ENCODE results near the gene HOXA6. TPM values are rescaled to one million over a fixed set of nuclear protein-coding genes. Genes with fewer than 3 reads are reported as not detected.
A peak's percentile ranks its signal among the peaks of the same experiment; 100 is the strongest.

HOXA6 gene
- polyA plus RNA-seq, 2 donors: 0.19 to 0.69 TPM

GRCh38 chr7:27103489-27104226, 43.9 kb downstream of the HOXA6 start:
- Histone ChIP-seq H3K36me3 (ENCODE audit: control insufficient read depth in 2 of 2, insufficient read depth in 2 of 2, low read length in 1 of 2) (no peaks in the 10 kb centered on the region), H3K27me3 (ENCODE audit: control insufficient read depth in 1 of 2, insufficient read depth in 2 of 2, low read length in 2 of 2) (no peaks in the 10 kb centered on the region), H3K9me3 (ENCODE audit: control insufficient read depth in 2 of 2, insufficient read depth in 1 of 2, low read depth in 1 of 2, low read length in 1 of 2) (no peaks in the 10 kb centered on the region), H3K4me3 (ENCODE audit: low read depth in 1 of 2, low read length in 2 of 2) (peak overlapping the region; percentile 34 to 75), H3K27ac (ENCODE audit: low read depth in 2 of 2, low read length in 1 of 2) (peak overlapping the region; percentile 92 to 93), H3K4me1 (ENCODE audit: control insufficient read depth in 2 of 2, insufficient read depth in 2 of 2, low read length in 1 of 2) (peaks cover 0 to 2% of the 10 kb centered on the region in 2 donors)
- WGBS, 2 donors: 14 to 19% methylated on average over 35 of the region's 35 CpGs

GRCh38 chr7:27102581-27103442, 44.8 kb downstream of the HOXA6 start, which contains the start of gene HOXA2:
HOXA2 (minus strand) TSS chr7:27102683; CDS start chr7:27102500, 183 bp downstream.
- peak within 1 kb of the TSS; percentile 93 for H3K27ac ChIP-seq (ENCODE audit: low read depth in 2 of 2, low read length in 1 of 2)
- no peaks in the 10 kb centered on the region for H3K27me3 ChIP-seq (ENCODE audit: control insufficient read depth in 1 of 2, insufficient read depth in 2 of 2, low read length in 2 of 2)
- H3K9me3 ChIP-seq (ENCODE audit: control insufficient read depth in 2 of 2, insufficient read depth in 1 of 2, low read depth in 1 of 2, low read length in 1 of 2): no peaks in the 10 kb centered on the region
- H3K4me3 ChIP-seq (ENCODE audit: low read depth in 1 of 2, low read length in 2 of 2): peak within 1 kb of the TSS; percentile 65 to 75
- H3K4me1 ChIP-seq (ENCODE audit: control insufficient read depth in 2 of 2, insufficient read depth in 2 of 2, low read length in 1 of 2): peaks cover 0 to 2% of the 10 kb centered on the region in 2 donors
- H3K36me3 ChIP-seq (ENCODE audit: control insufficient read depth in 2 of 2, insufficient read depth in 2 of 2, low read length in 1 of 2): no peaks in the 10 kb centered on the region
- WGBS, 2 donors: 4 to 6% methylated on average over 29 of the region's 29 CpGs

- H3K27me3 ChIP-seq (ENCODE audit: control insufficient read depth in 1 of 2, insufficient read depth in 2 of 2, low read length in 2 of 2): no peaks in the 10 kb centered on the region
These were observed 45.5 kb downstream of the HOXA6 start for GRCh38 chr7:27101957-27102580.

GRCh38 chr7:27101171-27101956, 46.2 kb downstream of the HOXA6 start:
- Histone ChIP-seq H3K4me3 (ENCODE audit: low read depth in 1 of 2, low read length in 2 of 2) (peak overlapping the region; percentile 65 to 75), H3K4me1 (ENCODE audit: control insufficient read depth in 2 of 2, insufficient read depth in 2 of 2, low read length in 1 of 2) (peaks cover 0 to 2% of the 10 kb centered on the region in 2 donors), H3K36me3 (ENCODE audit: control insufficient read depth in 2 of 2, insufficient read depth in 2 of 2, low read length in 1 of 2) (no peaks in the 10 kb centered on the region), H3K27me3 (ENCODE audit: control insufficient read depth in 1 of 2, insufficient read depth in 2 of 2, low read length in 2 of 2) (no peaks in the 10 kb centered on the region), H3K27ac (ENCODE audit: low read depth in 2 of 2, low read length in 1 of 2) (peak overlapping the region; percentile 93), H3K9me3 (ENCODE audit: control insufficient read depth in 2 of 2, insufficient read depth in 1 of 2, low read depth in 1 of 2, low read length in 1 of 2) (no peaks in the 10 kb centered on the region)
- 19 to 23% methylated on average over 25 of the region's 25 CpGs for WGBS, 2 donors

More at GRCh38 chr7:27101957-27102580, 45.5 kb downstream of the HOXA6 start:
- Histone ChIP-seq H3K36me3 (ENCODE audit: control insufficient read depth in 2 of 2, insufficient read depth in 2 of 2, low read length in 1 of 2) (no peaks in the 10 kb centered on the region), H3K27ac (ENCODE audit: low read depth in 2 of 2, low read length in 1 of 2) (peak overlapping the region; percentile 93), H3K4me1 (ENCODE audit: control insufficient read depth in 2 of 2, insufficient read depth in 2 of 2, low read length in 1 of 2) (peaks cover 0 to 2% of the 10 kb centered on the region in 2 donors), H3K9me3 (ENCODE audit: control insufficient read depth in 2 of 2, insufficient read depth in 1 of 2, low read depth in 1 of 2, low read length in 1 of 2) (no peaks in the 10 kb centered on the region), H3K4me3 (ENCODE audit: low read depth in 1 of 2, low read length in 2 of 2) (peak overlapping the region; percentile 65 to 75)
- WGBS, 2 donors: 2 to 4% methylated on average over 34 to 39 of the region's 39 CpGs

GRCh38 chr7:27100694-27101170, 46.8 kb downstream of the HOXA6 start:
- WGBS, 2 donors: 25 to 27% methylated on average over 8 of the region's 8 CpGs
- Histone ChIP-seq H3K9me3 (ENCODE audit: control insufficient read depth in 2 of 2, insufficient read depth in 1 of 2, low read depth in 1 of 2, low read length in 1 of 2) (no peaks in the 10 kb centered on the region), H3K27me3 (ENCODE audit: control insufficient read depth in 1 of 2, insufficient read depth in 2 of 2, low read length in 2 of 2) (no peaks in the 10 kb centered on the region), H3K27ac (ENCODE audit: low read depth in 2 of 2, low read length in 1 of 2) (peak overlapping the region; percentile 93), H3K36me3 (ENCODE audit: control insufficient read depth in 2 of 2, insufficient read depth in 2 of 2, low read length in 1 of 2) (no peaks in the 10 kb centered on the region), H3K4me1 (ENCODE audit: control insufficient read depth in 2 of 2, insufficient read depth in 2 of 2, low read length in 1 of 2) (peaks cover 0 to 2% of the 10 kb centered on the region in 2 donors), H3K4me3 (ENCODE audit: low read depth in 1 of 2, low read length in 2 of 2) (peak overlapping the region; percentile 65 to 75)

GRCh38 chr7:27099453-27100370, 47.9 kb downstream of the HOXA6 start:
- no peaks in the 10 kb centered on the region for H3K36me3 ChIP-seq (ENCODE audit: control insufficient read depth in 2 of 2, insufficient read depth in 2 of 2, low read length in 1 of 2)
- peak overlapping the region in 1 of 2 donors; percentile 91 for H3K4me3 ChIP-seq (ENCODE audit: low read depth in 1 of 2, low read length in 2 of 2)
- peaks cover 4 to 5% of the 10 kb centered on the region in 2 donors for H3K4me1 ChIP-seq (ENCODE audit: control insufficient read depth in 2 of 2, insufficient read depth in 2 of 2, low read length in 1 of 2)
- H3K27ac ChIP-seq (ENCODE audit: low read depth in 2 of 2, low read length in 1 of 2): peak overlapping the region; percentile 95 to 97
- H3K9me3 ChIP-seq (ENCODE audit: control insufficient read depth in 2 of 2, insufficient read depth in 1 of 2, low read depth in 1 of 2, low read length in 1 of 2): no peaks in the 10 kb centered on the region
- no peaks in the 10 kb centered on the region for H3K27me3 ChIP-seq (ENCODE audit: control insufficient read depth in 1 of 2, insufficient read depth in 2 of 2, low read length in 2 of 2)
- WGBS, 2 donors: 40 to 45% methylated on average over 8 of the region's 8 CpGs

GRCh38 chr7:27098578-27099451, 48.8 kb downstream of the HOXA6 start:
- Histone ChIP-seq H3K4me1 (ENCODE audit: control insufficient read depth in 2 of 2, insufficient read depth in 2 of 2, low read length in 1 of 2) (peaks cover 4 to 5% of the 10 kb centered on the region in 2 donors), H3K36me3 (ENCODE audit: control insufficient read depth in 2 of 2, insufficient read depth in 2 of 2, low read length in 1 of 2) (no peaks in the 10 kb centered on the region), H3K4me3 (ENCODE audit: low read depth in 1 of 2, low read length in 2 of 2) (peak overlapping the region; percentile 59 to 91), H3K27me3 (ENCODE audit: control insufficient read depth in 1 of 2, insufficient read depth in 2 of 2, low read length in 2 of 2) (no peaks in the 10 kb centered on the region), H3K27ac (ENCODE audit: low read depth in 2 of 2, low read length in 1 of 2) (peak overlapping the region; percentile 95 to 97), H3K9me3 (ENCODE audit: control insufficient read depth in 2 of 2, insufficient read depth in 1 of 2, low read depth in 1 of 2, low read length in 1 of 2) (no peaks in the 10 kb centered on the region)
- 12 to 18% methylated on average over 38 of the region's 38 CpGs for WGBS, 2 donors

Data from esophagus (tissue), 2 donors.